ENCODE data around the gene XIST. TPM values are rescaled to one million over a fixed set of nuclear protein-coding genes. Genes with fewer than 3 reads are reported as not detected.

Gene XIST
- total and polyA plus RNA-seq, 2 of the 8 experiments (the other 6 are each of a cell fraction or from before 2014, with no cell fraction given): 0.06 to 0.19 TPM

DNA sequence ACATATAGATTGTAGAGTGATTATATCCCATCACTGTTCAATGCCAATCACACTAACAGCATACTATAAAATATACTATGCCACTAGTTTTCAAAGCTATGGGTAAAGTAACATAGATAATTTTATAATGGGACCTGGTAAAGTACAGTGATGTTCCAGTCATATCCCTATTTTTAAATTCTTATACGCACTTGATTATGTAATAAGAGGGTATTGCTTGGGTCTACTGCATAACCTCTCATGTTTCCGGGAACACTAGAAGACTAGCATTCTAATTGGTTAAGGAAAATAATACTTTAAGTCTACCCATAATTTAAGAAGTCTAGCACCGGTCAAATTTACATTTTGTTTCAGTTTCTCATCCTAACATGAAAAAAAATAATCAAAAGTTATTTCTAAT is 14.4 kb downstream of the XIST start:
- H3K9ac ChIP-seq (replicated peaks in 1 of 4; ENCODE audit: extremely low read depth in 1 of 4, low read depth in 3 of 4, low read length in 3 of 4): no peak overlapping the region
- H4K8ac ChIP-seq (ENCODE audit: extremely low read depth, insufficient read depth, low read length): no peak overlapping the region
- H4K5ac ChIP-seq (ENCODE audit: insufficient read length, low read depth, low read length): no peak overlapping the region
- H3K36me3 ChIP-seq (ENCODE audit: control insufficient read depth in 2 of 4, insufficient read depth in 4 of 4, low read length in 3 of 4): no peaks in the 10 kb centered on the region
- H3K27me3 ChIP-seq (replicated peaks in 1 of 4; ENCODE audit: control insufficient read depth in 3 of 4, extremely low read depth in 1 of 4, insufficient read depth in 3 of 4, low read length in 3 of 4): no peaks in the 10 kb centered on the region
- no peaks in the 10 kb centered on the region for H3K79me2 ChIP-seq (ENCODE audit: control insufficient read depth in 1 of 2, insufficient read depth in 2 of 2, low read length in 2 of 2)
- H2AFZ ChIP-seq (ENCODE audit: low read length): no peak overlapping the region
- FAIRE-seq (no peak), DNase-seq (ENCODE audit: low read depth in 1 of 2, low spot score in 2 of 2) (no peak)
- H3K79me1 ChIP-seq (ENCODE audit: low read depth, low read length): no peaks in the 10 kb centered on the region
- no peak overlapping the region for H3K27ac ChIP-seq (ENCODE audit: low read depth, low read length)
- no peak overlapping the region for H2BK120ac ChIP-seq (replicated peaks; ENCODE audit: low read depth, low read length)
- H3K56ac ChIP-seq (replicated peaks; ENCODE audit: insufficient read length, low read depth, low read length): no peak overlapping the region
- H3K23ac ChIP-seq (ENCODE audit: insufficient read length): no peak overlapping the region
- no peak overlapping the region for H2BK12ac ChIP-seq (ENCODE audit: low read depth, low read length)
- no peak overlapping the region for H2BK15ac ChIP-seq (ENCODE audit: low read length)
- CTCF ChIA-PET (ENCODE audit: partially characterized antibody): no interaction called here
- no peak overlapping the region for H2BK5ac ChIP-seq (ENCODE audit: low read depth, low read length)
- H3K4ac ChIP-seq (replicated peaks; ENCODE audit: insufficient read length, low read depth, low read length): no peak overlapping the region
- H3K23me2 ChIP-seq (ENCODE audit: low read depth, low read length): no peaks in the 10 kb centered on the region
- H3K14ac ChIP-seq (ENCODE audit: insufficient read length): no peak overlapping the region
- no peak overlapping the region for H3K18ac ChIP-seq (ENCODE audit: extremely low read depth, low read length)
- H3K4me3 ChIP-seq (ENCODE audit: extremely low read depth in 1 of 4, insufficient read depth in 2 of 4, low read depth in 3 of 4, low read length in 4 of 4): no peak overlapping the region
- no peak overlapping the region for H2AK5ac ChIP-seq (ENCODE audit: low read depth, low read length)
- H3K4me2 ChIP-seq (ENCODE audit: insufficient read depth in 1 of 2, low read depth in 2 of 2, low read length in 2 of 2): no peak overlapping the region
- H3K4me1 ChIP-seq (replicated peaks in 1 of 4; ENCODE audit: control insufficient read depth in 3 of 4, insufficient read depth in 4 of 4, low read length in 3 of 4): no peaks in the 10 kb centered on the region
- no peak overlapping the region for H2BK20ac ChIP-seq (ENCODE audit: low read length)
- no peak overlapping the region for H4K91ac ChIP-seq (replicated peaks; ENCODE audit: insufficient read length, low read length)
- 97% methylated on average over 3 of the region's 3 CpGs; no CpG with 5 or more reads in 1 of the 2 experiments for WGBS, 2 experiments (ENCODE audit: extremely low coverage in 1 of 2, insufficient coverage in 1 of 2, insufficient read length in 1 of 2, insufficient replicate concordance in 2 of 2, low coverage in 1 of 2, low lambda C conversion rate in 2 of 2, missing lambda C conversion rate in 1 of 2)
- no peaks in the 10 kb centered on the region for H3K9me3 ChIP-seq (ENCODE audit: insufficient read depth in 2 of 2, low read depth in 1 of 2, low read length in 1 of 2)
- no peaks in the 10 kb centered on the region for H4K20me1 ChIP-seq (replicated peaks in 1 of 2; ENCODE audit: control insufficient read depth in 1 of 2, insufficient read depth in 2 of 2, low read length in 2 of 2)
- POLR2A ChIA-PET (ENCODE audit: partially characterized antibody): no interaction called here
- TF ChIP-seq TBP (IDR thresholded peaks at IDR 0.05; ENCODE audit: low read depth, low read length): no peak
- TF ChIP-seq GABPA (IDR thresholded peaks at IDR 0.05; ENCODE audit: borderline replicate concordance, insufficient read depth, low read length): no peak
- no peak for TF ChIP-seq PHF8 (conservative IDR thresholded peaks at IDR 0.05; ENCODE audit: low read depth, low read length)
- no peak for TF ChIP-seq NANOG (IDR thresholded peaks at IDR 0.05; ENCODE audit: insufficient read depth, low read depth, low read length, poor library complexity, severe bottlenecking)
- no peak for TF ChIP-seq RAD21 (IDR thresholded peaks at IDR 0.05 in 1 of 2, conservative IDR thresholded peaks at IDR 0.05 in 1 of 2; ENCODE audit: low read depth in 2 of 2, low read length in 2 of 2)
- no peak for TF ChIP-seq RBBP5 (IDR thresholded peaks at IDR 0.05; ENCODE audit: borderline replicate concordance, low read depth, low read length)
- TF ChIP-seq YY1 (IDR thresholded peaks at IDR 0.05; ENCODE audit: low read depth, low read length): no peak
- TF ChIP-seq ASH2L (IDR thresholded peaks at IDR 0.05; ENCODE audit: low read length): no peak
- no peak for TF ChIP-seq NRF1 (IDR thresholded peaks at IDR 0.05; ENCODE audit: low read depth, low read length)
- TF ChIP-seq CBX8 (IDR thresholded peaks at IDR 0.05; ENCODE audit: borderline replicate concordance, low read depth, low read length): no peak
- TF ChIP-seq BRCA1 (IDR thresholded peaks at IDR 0.05; ENCODE audit: low read depth, low read length): no peak
- no peak for TF ChIP-seq RFX5 (IDR thresholded peaks at IDR 0.05; ENCODE audit: borderline replicate concordance, low read depth, low read length)
- TF ChIP-seq JUN (IDR thresholded peaks at IDR 0.05; ENCODE audit: low read depth, low read length): no peak
- TF ChIP-seq USF2 (IDR thresholded peaks at IDR 0.05; ENCODE audit: low read length): no peak
